IPS-18c (cell line): ENCODE results near the gene CAVIN3.

Source experiments
- H3K4me3 ChIP-seq: 2 replicates; pipeline ENCODE4 v1.7.0; 2013; ENCODE audit warnings: low read depth, mild to moderate bottlenecking, low read length, moderate library complexity; ENCODE audit not compliant: insufficient read depth
- H3K9me3 ChIP-seq: one replicate; pipeline ENCODE4 v1.6.1; 2013; ENCODE audit warnings: mild to moderate bottlenecking, low read length, moderate library complexity; ENCODE audit not compliant: control insufficient read depth, insufficient read depth

CAVIN3 gene

DNA sequence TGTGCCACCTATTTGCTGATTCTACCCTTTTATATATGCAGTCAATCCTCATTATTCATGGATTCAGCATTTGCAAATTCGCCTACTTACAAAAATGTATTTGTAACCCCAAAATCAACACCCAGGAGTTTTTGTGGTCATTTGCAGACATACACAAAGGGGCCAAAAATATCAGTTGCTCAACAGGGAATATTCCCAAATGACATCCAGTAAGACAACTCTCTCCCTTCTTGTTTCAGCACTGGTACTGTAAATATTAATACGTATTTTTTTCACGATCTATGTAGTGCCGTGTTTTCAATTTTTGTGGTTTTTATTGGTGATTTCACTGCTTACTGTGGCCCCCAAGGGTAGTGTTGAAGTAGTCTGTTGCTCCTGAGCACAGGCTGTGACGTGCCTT, 11.8 kb upstream of the CAVIN3 start:
- no peak overlapping the region for H3K4me3 ChIP-seq
- H3K9me3 ChIP-seq: peaks cover 3% of the 10 kb centered on the region

DNA sequence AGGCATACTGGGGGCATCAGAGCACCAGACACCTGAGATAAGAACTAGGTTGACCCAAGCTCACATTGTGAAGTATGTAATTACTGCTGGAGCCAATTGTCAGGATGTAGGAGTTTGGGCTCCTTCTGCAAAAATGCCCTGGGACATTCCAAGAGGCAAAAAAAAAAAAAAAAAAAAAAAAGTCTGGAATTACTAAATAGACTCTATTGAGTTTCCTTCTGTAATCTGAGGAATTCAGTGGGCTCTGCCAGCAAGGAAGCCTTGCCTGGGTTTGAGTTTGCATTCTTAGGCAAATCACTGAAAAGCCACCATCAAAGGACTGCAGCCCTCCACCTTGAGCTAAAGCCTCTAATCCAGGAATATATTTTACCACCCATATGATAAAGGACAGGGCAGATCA, 8.0 kb upstream of the CAVIN3 start:
- H3K9me3 ChIP-seq: peaks cover 3% of the 10 kb centered on the region
- no peak overlapping the region for H3K4me3 ChIP-seq

DNA sequence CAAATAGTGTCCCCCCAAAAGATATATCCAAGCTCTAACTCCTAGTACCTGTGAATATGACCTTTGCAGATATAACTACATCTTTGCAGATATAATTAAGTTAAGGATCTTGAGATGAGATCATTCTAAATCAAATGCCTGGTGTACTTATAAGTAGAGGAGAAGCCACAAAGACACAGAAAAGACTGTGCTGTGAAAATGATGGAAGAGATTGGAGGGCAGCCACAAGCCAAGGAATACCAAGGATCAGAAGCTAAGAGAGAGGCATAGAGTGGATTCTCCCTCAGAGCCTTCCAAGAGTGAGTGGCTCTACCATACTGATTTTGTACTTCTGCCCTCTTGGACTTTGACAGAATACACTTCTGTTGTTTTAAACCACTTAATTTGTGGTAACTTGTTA, 7.5 kb upstream of the CAVIN3 start:
- Histone ChIP-seq H3K4me3 (no peak overlapping the region), H3K9me3 (peaks cover 3% of the 10 kb centered on the region)

DNA sequence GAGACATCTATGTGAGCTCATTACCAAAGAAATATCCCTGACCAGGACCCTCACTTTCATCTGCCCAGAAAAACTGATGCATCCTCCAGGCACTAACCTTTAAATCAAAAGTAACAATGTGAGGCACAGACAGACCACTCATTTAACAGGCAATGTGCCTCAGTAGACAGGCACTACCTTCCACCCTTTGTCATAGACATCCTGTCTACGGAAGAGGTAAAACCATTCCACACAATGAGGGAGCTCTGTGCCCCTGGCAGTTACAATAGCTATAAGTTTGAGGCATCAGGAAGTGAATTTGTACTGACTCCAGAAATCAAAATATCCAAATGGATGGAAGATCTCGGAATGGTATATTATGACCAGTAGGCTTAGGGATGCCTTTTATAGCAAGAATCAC, 6.7 kb upstream of the CAVIN3 start:
- Histone ChIP-seq H3K4me3 (no peak overlapping the region), H3K9me3 (peaks cover 3% of the 10 kb centered on the region)

DNA sequence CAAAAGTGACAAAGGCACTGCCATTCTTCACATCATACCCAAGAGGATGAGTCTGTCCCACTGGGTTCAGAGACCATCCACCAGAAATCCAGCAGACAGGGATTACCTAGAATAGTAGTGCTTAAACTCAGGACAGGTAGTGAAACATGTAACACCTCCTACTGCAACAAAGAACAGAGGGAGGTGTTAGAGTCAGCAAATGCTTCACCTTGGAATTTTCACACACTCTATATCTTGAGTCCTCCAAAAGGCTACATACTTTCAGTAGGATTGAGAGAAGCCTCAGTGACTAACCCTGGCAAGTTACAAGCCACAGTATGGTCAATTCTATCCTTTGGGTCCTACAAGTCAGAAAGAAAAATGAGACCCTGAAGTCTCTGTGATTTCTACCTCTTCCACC, 6.0 kb upstream of the CAVIN3 start:
- peaks cover 3% of the 10 kb centered on the region for H3K9me3 ChIP-seq
- H3K4me3 ChIP-seq: no peak overlapping the region

DNA sequence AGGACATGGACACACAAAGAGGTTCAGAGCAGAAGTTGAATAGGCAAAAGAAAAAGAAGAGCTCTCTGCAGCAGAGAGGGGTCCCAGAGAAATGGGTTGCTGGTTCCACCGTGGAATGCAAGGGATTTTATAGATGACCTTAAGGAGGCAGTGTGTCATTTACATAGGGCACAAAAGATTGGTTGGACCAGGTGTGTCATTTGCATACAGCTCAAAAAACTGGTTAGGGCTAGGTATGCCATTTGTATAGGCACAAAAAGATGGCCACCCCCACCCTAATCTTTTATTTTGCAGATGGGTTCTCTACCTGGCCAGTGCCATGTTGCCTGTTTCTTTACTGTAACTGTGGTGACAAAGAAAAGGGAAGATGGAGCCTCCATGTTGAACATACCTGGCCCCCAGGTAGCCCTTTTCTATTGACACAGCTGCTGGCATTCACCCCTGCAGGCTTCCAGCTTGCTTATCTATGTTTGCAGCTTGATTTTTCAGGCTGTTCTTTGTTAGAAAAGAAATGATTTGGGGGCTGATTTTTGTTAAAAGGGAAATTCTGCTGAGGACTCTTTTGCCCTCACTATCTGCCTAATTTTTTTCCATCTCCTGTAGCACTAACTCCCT, 3.1 kb upstream of the CAVIN3 start:
- no peak overlapping the region for H3K4me3 ChIP-seq
- peaks cover 5% of the 10 kb centered on the region for H3K9me3 ChIP-seq

DNA sequence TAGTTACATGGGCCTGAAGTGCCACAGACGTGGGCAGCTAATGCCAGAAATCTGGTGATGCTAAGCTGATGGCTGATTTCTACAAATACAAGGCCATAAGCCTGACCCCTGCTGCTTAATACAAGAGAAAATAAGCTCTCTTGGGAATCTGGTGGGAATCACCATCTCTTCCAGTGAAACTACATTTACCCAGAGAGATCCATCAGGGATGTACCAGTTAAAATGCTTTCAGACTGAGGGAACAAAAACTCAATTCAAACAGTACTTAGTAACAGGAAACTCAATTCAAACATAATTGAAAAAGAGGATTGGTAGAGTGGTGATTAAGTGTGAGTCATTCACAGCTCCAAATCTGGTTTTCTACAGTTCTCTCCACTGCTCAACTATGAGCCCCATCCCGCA, 1.7 kb upstream of the CAVIN3 start:
- peaks cover 5% of the 10 kb centered on the region for H3K9me3 ChIP-seq
- no peak overlapping the region for H3K4me3 ChIP-seq

DNA sequence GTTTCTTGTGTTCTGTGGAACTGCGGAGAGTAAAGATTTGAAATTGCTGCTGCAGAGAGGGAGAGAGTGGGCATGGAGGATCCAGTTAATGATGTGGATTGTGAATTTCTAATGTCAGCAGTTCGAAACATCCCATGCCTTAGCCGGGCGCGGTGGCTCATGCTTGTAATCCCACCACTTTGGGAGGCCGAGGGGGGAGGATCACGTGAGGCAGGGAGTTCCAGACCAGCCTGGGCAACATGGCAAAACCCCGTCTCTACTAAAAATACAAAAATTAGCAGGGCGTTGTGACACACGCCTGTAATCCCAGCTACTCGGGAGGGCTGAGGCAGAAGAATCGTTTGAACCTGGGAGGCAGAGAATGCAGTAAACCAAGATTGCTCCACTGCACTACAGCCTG, 1.1 kb upstream of the CAVIN3 start:
- Histone ChIP-seq H3K4me3 (no peak overlapping the region; the same call in 1 of the 2 replicates), H3K9me3 (peaks cover 5% of the 10 kb centered on the region)

DNA sequence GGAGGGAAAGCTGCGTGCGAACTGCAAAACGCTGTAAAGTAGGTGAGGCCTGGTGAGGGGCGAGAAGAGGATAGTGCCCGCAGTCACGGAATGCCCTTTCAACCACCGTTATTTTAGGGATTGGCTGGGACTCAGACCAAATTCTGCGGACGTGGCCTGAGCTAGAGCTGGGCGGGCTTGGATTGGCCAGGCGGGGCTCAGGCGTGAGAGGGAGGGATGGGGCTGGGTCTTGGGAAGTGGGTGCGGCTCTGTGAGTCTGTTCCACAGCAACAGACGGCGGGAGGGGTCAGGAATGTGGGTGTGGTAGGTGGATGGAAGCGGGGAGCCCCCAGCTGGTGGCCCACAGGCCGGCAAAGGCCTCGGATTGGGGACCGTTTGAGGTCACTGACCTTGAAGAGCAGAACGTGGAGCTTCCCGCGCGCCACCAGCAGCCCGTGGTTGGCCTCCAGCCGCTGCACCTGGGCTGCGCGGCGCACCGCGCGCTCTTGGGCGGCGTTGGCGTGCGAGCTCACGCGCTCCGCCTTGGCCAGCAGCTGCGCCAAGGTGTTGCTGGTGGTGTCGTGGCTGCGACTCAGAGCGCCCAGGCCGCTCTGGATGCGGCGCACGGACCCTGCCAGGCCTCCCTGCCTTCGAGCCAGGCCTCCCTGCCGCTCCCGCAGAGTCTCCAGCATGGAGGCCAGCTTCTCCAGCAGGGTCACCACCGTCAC, 444 bp downstream of the CAVIN3 start:
- Histone ChIP-seq H3K9me3 (peaks cover 2% of the 10 kb centered on the region), H3K4me3 (peak overlapping the region; percentile 73)

DNA sequence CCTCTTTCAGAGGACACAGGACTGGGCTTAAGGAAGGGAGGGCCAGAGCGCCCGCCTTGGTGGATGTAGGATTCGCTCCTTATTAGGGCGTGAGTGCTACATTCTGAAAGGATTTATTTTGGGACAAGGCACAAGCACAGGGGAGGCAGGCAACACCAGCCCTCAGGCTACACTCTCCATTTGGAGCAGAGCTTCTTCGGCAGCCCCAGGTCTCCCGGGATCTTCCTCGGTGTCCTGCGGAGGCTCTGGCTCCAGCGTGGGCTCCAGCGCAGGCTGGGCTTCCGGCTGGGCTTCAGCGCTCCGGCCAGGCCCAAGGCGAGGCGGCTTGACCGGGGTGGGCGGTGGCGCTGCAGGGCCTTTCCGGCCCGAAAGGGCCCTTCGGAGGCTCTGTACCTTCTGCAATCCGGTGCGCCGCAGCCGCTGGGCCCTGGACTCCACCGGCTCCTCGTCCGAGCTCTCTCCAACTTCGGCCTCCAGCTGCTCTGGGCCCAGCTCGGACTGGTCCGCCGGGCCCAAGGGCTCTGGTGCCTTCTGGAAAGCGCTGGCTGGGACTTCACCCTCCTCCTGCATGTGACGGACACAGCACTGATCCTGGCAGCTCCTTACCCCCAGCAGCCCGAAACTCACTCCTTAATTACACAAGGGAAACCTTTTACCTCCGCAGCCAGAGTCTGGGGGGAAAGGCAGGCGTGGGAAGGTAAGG, 1.1 kb downstream of the CAVIN3 start:
- peaks cover 2% of the 10 kb centered on the region for H3K9me3 ChIP-seq
- H3K4me3 ChIP-seq: peak overlapping the region; percentile 73

DNA sequence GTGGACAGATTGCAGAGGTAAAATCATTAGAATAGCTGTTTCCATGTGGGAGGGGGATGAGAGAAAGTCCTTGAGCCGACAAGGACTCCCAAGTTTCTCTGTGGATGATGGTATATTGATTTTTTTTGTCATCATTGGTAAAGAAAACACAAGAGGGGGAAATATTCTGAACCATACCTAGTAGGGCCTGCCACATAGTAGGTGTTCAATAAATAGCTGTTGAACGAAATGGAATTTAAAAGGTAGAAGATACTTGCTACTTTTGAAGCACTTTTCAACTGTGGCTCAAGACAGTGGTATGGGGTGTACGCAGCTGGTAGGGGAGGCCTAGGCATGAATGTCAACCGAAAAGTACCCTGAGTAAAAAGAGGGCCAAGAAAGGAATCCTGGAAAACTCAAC, 2.1 kb downstream of the CAVIN3 start:
- peaks cover 2% of the 10 kb centered on the region for H3K9me3 ChIP-seq
- no peak overlapping the region for H3K4me3 ChIP-seq

DNA sequence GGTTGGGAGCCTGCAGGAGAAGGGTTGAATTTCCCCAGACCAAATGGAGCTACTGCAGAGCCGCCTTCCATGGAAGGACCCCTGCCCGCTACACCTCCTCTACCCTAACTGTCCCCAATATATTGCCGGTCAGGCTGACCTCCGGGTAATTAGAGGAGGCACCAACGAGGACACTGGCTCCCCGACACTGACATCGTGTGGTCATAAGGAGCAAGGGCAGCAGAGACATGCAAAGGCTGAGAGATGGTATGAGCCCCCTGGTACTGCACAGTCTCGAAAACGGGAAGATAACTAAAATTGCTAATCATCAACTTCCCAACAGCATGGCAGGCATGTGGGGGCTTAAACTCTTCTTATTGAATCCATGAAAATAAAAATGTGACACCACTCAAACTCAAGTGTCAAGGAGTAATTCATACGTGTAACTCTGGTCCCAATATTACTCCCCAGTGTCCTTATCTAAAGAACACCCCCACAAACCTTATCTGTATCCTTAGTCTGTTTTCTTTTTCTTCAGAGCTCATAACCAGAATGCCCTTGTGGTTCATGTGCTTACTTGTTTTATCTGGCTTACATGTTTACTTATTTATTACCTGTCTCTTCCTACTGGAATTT, 4.4 kb downstream of the CAVIN3 start:
- no peak overlapping the region for H3K4me3 ChIP-seq

DNA sequence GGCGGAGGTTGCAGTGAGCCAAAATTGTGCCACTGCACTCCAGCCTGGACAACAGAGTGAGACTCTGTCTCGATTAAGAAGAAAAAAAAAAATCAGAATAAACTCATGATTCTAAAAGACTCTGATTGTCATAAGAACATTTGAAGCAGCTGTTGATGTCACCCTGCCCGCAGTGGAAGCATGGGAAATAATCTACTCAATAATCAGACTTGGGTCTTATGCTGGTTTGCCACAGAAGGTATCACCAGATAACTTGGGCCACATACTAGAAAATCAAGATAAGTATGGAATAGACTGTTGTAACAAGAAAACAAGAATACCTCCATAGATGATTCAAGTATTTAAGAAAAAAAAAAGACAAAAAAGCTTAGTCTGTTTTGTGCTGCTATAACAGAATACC, 8.2 kb downstream of the CAVIN3 start:
- Histone ChIP-seq H3K4me3 (no peak overlapping the region), H3K9me3 (no peaks in the 10 kb centered on the region)

More for the DNA sequence above, 4.4 kb downstream of the CAVIN3 start:
- peaks cover 2% of the 10 kb centered on the region for H3K9me3 ChIP-seq

DNA sequence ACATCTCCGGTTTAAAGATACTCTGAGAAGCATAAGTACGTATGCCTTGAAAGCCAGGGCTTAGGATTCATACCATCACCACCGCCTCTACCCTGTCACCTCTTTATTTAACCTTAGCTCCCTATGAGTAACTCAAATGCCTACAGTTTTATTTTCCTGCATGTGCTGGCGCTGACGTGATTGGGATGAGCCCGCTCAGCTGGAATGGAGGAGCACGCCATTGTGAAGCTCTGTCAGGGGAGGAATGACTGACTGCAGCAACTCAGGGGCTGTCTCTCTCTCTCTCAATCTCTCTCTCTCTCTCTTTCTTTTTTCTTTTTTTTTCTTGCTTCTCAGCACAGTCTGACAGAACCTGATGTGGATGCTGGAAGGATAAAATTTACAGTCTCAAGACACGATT, 12.4 kb downstream of the CAVIN3 start:
- no peaks in the 10 kb centered on the region for H3K9me3 ChIP-seq

DNA sequence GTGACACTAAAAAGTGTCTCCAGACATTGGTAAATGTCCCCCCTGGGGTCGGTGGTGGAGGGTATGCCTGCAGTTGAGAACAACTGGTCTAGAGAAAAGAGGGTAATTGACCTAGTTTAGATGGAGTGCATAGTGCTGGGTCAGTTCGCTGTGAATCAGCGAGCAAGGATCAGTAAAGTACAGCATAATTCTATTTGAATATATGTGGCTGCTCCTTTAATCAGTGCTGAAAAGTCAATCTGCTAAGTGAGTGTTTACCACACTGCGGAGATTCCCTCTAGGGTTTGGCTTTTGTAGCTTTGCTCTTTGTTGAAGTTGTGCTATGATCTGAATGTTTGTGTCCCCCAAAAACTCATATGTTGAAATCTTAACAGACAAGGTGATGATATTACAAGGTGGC, 15.0 kb downstream of the CAVIN3 start:
- no peaks in the 10 kb centered on the region for H3K9me3 ChIP-seq

More for the DNA sequence above, 12.4 kb downstream of the CAVIN3 start:
- H3K4me3 ChIP-seq: no peak overlapping the region

DNA sequence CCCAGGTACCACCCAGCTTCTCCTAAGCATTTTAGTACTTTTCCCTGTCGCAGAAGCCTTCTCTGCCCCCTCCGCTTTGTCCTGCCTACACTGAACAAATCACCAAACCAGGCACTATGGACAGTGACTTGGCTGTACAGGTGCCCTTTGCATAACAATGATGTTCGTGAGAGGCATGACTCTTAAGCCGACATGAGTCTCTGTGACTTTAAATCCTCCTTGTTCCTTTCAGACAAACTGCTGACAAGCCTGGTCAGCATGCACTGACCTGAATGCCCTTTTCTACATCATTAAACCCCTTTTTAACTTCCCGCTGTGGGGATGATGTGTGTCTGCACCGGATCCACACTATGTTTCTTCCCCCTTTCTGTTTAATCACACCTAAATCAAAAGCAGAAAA, 16.6 kb downstream of the CAVIN3 start:
- H3K4me3 ChIP-seq: no peak overlapping the region
- no peaks in the 10 kb centered on the region for H3K9me3 ChIP-seq

More for the DNA sequence above, 15.0 kb downstream of the CAVIN3 start:
- no peak overlapping the region for H3K4me3 ChIP-seq

DNA sequence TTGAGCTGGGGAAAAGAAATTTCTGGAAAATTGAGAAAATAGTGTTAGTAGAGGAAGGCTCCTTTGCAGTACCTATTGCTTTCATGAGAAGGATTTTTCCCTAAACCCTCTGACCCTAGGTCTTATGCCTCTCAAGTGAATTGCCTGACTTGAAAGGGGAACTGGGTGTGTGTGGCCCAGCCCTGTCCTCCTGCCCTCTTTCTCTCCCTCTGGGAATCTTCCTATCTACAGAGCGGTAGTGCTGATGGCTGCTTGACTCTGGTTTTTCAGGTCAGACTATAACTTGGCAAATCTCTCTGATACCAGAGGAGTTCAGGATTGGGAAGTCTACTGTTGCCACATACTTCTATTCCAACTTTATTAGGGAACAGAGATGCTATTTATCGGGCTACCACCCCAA, 19.2 kb downstream of the CAVIN3 start:
- Histone ChIP-seq H3K4me3 (no peak overlapping the region), H3K9me3 (no peaks in the 10 kb centered on the region)

DNA sequence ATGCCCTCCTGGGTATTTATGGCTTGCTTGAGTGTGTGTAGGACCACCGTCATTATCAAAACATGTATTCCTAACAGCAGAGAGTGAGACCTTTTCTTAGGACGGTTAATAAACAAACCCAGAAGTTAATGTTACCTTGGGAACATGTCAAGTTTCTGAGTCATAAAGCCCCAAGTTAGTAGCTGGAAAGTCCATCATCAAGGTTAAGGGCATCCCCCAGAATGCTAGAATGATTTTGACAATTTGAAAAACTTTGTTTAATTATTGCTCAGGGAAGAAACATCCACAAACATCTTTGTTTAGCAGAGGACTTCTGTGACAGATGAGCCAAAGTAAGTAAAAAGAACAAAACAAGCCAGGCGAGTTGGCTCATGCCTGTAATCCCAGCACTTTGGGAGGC, 20.0 kb downstream of the CAVIN3 start:
- H3K9me3 ChIP-seq: no peaks in the 10 kb centered on the region
- no peak overlapping the region for H3K4me3 ChIP-seq
